ENCODE data around the gene CAND2.

- TF ChIP-seq ZNF274 (IDR thresholded peaks at IDR 0.05; ENCODE audit: low read depth, low read length), result no peak
- TF ChIP-seq SUZ12 (IDR thresholded peaks at IDR 0.05; ENCODE audit: extremely low read depth, insufficient read depth, insufficient read length), result no peak
- TF ChIP-seq YY1 (IDR thresholded peaks at IDR 0.05; ENCODE audit: insufficient read depth, insufficient read length), result no peak
Measured at GRCh38 chr3:12839156-12839946, 42.9 kb downstream of the CAND2 start.

All from NT2/D1 (cell line).